NT2/D1 (cell line): ENCODE data around the gene SNTG2.

ENCODE experiments used
- SUZ12 ChIP-seq: IDR thresholded peaks from 2 replicates; pipeline ENCODE4 v1.6.1; 2011; ENCODE audit not compliant: insufficient read length, insufficient read depth; ENCODE audit errors: extremely low read depth
- YY1 ChIP-seq: IDR thresholded peaks from 2 replicates; pipeline ENCODE4 v1.6.1; 2011; ENCODE audit not compliant: insufficient read length, insufficient read depth
- ZNF274 ChIP-seq: IDR thresholded peaks from 2 replicates; pipeline ENCODE4 v1.6.1; 2011; ENCODE audit warnings: mild to moderate bottlenecking, low read depth, low read length

GRCh38 chr2:1353124-1353523 is 402.5 kb downstream of the SNTG2 start:
- TF ChIP-seq ZNF274 (no peak), YY1 (no peak), SUZ12 (no peak)
